SK-N-SH (cell line): ENCODE results near the gene RIMS1. TPM values are rescaled to one million over a fixed set of nuclear protein-coding genes. Genes with fewer than 3 reads are reported as not detected.

Experiments used
- CHD2 ChIP-seq: fragments of 150-350 bp; IDR thresholded peaks from 2 replicates; pipeline ENCODE4 v1.6.1; 2018; ENCODE audit warnings: low read length; ENCODE audit not compliant: partially characterized antibody
- EP300 ChIP-seq, 2 experiments: IDR thresholded peaks; 2 replicates each; pipeline versions ENCODE4 v1.4.0 to v1.6.1; 2012; ENCODE audit warnings: borderline replicate concordance in 1 of 2, low read depth in 1 of 2, low read length in 1 of 2
- EZH2phosphoT487 ChIP-seq: fragments of 200-600 bp; sonication (generic); IDR thresholded peaks from 2 replicates; pipeline ENCODE4 v1.6.1; 2017; ENCODE audit warnings: low read depth, mixed run types, mild to moderate bottlenecking, antibody characterized with exemption, moderate library complexity, borderline replicate concordance
- GABPA ChIP-seq: IDR thresholded peaks from 2 replicates; pipeline ENCODE4 v1.4.0; 2012; ENCODE audit warnings: low read depth, mild to moderate bottlenecking
- NFIC ChIP-seq: IDR thresholded peaks from 2 replicates; pipeline ENCODE4 v1.4.0; 2012; ENCODE audit warnings: borderline replicate concordance
- PBX3 ChIP-seq: IDR thresholded peaks from 2 replicates; pipeline ENCODE4; 2012
- RCOR1 ChIP-seq: fragments of 150-350 bp; IDR thresholded peaks from 2 replicates; pipeline ENCODE4 v1.6.1; 2017; ENCODE audit warnings: antibody characterized with exemption, low read length
- RXRA ChIP-seq: IDR thresholded peaks from 2 replicates; pipeline ENCODE4 v1.4.0; 2012; ENCODE audit warnings: low read depth, mild to moderate bottlenecking, borderline replicate concordance
- SIN3A ChIP-seq: IDR thresholded peaks from 2 replicates; pipeline ENCODE4 v1.6.1; 2012; ENCODE audit warnings: low read depth, mild to moderate bottlenecking, low read length, moderate library complexity, borderline replicate concordance
- TAF1 ChIP-seq: IDR thresholded peaks from 2 replicates; pipeline ENCODE4 v1.6.1; 2012; ENCODE audit warnings: low read depth, mild to moderate bottlenecking, low read length, moderate library complexity, borderline replicate concordance
- YY1 ChIP-seq: IDR thresholded peaks from 2 replicates; pipeline ENCODE4 v1.4.0; 2012; ENCODE audit warnings: low read depth, mild to moderate bottlenecking
- ZBTB33 ChIP-seq: IDR thresholded peaks from 2 replicates; pipeline ENCODE4 v1.4.0; 2012; ENCODE audit warnings: low read depth, borderline replicate concordance
- polyA plus RNA-seq, 3 experiments: library from polyadenylated mRNA; depleted of rRNA; stranded (reverse); fragments of >200 nt; gene quantifications; 2 replicates each; pipeline ENCODE4 v1.2.3, GENCODE V29; 2012
- TF ChIP-seq, protein P1 (sequence below): IDR thresholded peaks from 2 replicates; pipeline ENCODE4 v1.4.0; 2012; ENCODE audit warnings: low read depth
- TF ChIP-seq, protein P2 (sequence below): fragments of 150-350 bp; IDR thresholded peaks from 2 replicates; pipeline ENCODE4 v1.6.1; 2017; ENCODE audit warnings: antibody characterized with exemption, low read length, low read depth, borderline replicate concordance
- TF ChIP-seq, protein P3 (sequence below): fragments of 200-600 bp; sonication (generic); IDR thresholded peaks from 2 replicates; pipeline ENCODE4 v1.6.1; 2017; ENCODE audit warnings: antibody characterized with exemption, mild to moderate bottlenecking, moderate library complexity

RIMS1 gene
- polyA plus RNA-seq, 1 of the 3 experiments (the other 2 are of a cell fraction), result 0.20 TPM

GRCh38 chr6:72321788-72322187 lies 435.4 kb downstream of the RIMS1 start (continued):
- TF ChIP-seq RXRA (no peak), PBX3 (0 out of 2 replicates have a peak, but pooled peaks have one; percentile 22), TAF1 (no peak), EZH2phosphoT487 (no peak), RCOR1 (no peak), EP300 (IDR thresholded peaks at IDR 0.05; ENCODE audit: borderline replicate concordance in 1 of 2, low read depth in 1 of 2, low read length in 1 of 2) (0 out of 4 replicates have a peak, but pooled peaks of 1 of the 2 experiments have one; percentile 7), GABPA (no peak), SIN3A (no peak), YY1 (no peak), NFIC (0 out of 2 replicates have a peak, but pooled peaks have one; percentile 29), CHD2 (no peak), ZBTB33 (no peak)
- TF ChIP-seq, protein P1, sequence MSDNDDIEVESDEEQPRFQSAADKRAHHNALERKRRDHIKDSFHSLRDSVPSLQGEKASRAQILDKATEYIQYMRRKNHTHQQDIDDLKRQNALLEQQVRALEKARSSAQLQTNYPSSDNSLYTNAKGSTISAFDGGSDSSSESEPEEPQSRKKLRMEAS, result peak; percentile 42; the same call in 1 of the 2 replicates
- TF ChIP-seq, protein P2, sequence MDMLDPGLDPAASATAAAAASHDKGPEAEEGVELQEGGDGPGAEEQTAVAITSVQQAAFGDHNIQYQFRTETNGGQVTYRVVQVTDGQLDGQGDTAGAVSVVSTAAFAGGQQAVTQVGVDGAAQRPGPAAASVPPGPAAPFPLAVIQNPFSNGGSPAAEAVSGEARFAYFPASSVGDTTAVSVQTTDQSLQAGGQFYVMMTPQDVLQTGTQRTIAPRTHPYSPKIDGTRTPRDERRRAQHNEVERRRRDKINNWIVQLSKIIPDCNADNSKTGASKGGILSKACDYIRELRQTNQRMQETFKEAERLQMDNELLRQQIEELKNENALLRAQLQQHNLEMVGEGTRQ, result no peak
- TF ChIP-seq, protein P3, sequence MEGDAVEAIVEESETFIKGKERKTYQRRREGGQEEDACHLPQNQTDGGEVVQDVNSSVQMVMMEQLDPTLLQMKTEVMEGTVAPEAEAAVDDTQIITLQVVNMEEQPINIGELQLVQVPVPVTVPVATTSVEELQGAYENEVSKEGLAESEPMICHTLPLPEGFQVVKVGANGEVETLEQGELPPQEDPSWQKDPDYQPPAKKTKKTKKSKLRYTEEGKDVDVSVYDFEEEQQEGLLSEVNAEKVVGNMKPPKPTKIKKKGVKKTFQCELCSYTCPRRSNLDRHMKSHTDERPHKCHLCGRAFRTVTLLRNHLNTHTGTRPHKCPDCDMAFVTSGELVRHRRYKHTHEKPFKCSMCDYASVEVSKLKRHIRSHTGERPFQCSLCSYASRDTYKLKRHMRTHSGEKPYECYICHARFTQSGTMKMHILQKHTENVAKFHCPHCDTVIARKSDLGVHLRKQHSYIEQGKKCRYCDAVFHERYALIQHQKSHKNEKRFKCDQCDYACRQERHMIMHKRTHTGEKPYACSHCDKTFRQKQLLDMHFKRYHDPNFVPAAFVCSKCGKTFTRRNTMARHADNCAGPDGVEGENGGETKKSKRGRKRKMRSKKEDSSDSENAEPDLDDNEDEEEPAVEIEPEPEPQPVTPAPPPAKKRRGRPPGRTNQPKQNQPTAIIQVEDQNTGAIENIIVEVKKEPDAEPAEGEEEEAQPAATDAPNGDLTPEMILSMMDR, result no peak
- TF ChIP-seq, all 33 proteins: peak for 7
